Measurements from ENCODE around the gene NFIC. TPM values are rescaled to one million over a fixed set of nuclear protein-coding genes. Genes with fewer than 3 reads are reported as not detected.

The NFIC gene
- total and polyA plus RNA-seq, 10 of the 15 experiments (the other 5 are each of a cell fraction or from before 2014, with no cell fraction given): 0.71 to 53.5 (median 10.2) TPM

GRCh38 chr19:3320354-3320670, 46.1 kb upstream of the NFIC start:
- intact Hi-C loops (cut with micrococcal nuclease; ENCODE audit: unreplicated experiment) (no loop called here), in situ Hi-C loops (cut with MboI) (no loop called here)
- BruUV-seq (replicated peaks): no TSS peak
- Histone ChIP-seq H3K9ac (ENCODE audit: control insufficient read depth, insufficient read depth, low read length) (no peak overlapping the region), H3K36me3 (ENCODE audit: control insufficient read depth in 2 of 2, insufficient read depth in 2 of 2, low read length in 1 of 2) (no peaks in the 10 kb centered on the region), H2AFZ (ENCODE audit: control insufficient read depth, low read depth, low read length) (no peak overlapping the region), H3K4me1 (ENCODE audit: control insufficient read depth, insufficient read depth, low read length) (no peaks in the 10 kb centered on the region), H3K4me3 (no peak overlapping the region), H3K4me2 (ENCODE audit: control insufficient read depth, insufficient read depth) (no peak overlapping the region), H3K27me3 (replicated peaks in 1 of 2; ENCODE audit: control insufficient read depth in 2 of 2, insufficient read depth in 2 of 2, low read length in 1 of 2) (no peaks in the 10 kb centered on the region), H3K79me2 (ENCODE audit: control insufficient read depth, insufficient read depth, low read length) (no peaks in the 10 kb centered on the region), H3K27ac (ENCODE audit: control insufficient read depth, insufficient read depth) (no peak overlapping the region), H3K9me3 (replicated peaks; ENCODE audit: control insufficient read depth, insufficient read depth, low read length) (no peaks in the 10 kb centered on the region), H4K20me1 (ENCODE audit: control insufficient read depth, insufficient read depth) (no peaks in the 10 kb centered on the region)
- ChIA-PET RAD21 (ENCODE audit: unreplicated experiment) (no interaction called here), CTCF (no interaction called here), SMC1A (ENCODE audit: uncharacterized antibody, unreplicated experiment) (no interaction called here), POLR2A (no interaction called here)
- 46% methylated on average over 8 of the region's 29 CpGs for WGBS (ENCODE audit: insufficient coverage, insufficient replicate concordance, low lambda C conversion rate, missing lambda C conversion rate)
- ATAC-seq: no peak
- TF ChIP-seq, protein P1, sequence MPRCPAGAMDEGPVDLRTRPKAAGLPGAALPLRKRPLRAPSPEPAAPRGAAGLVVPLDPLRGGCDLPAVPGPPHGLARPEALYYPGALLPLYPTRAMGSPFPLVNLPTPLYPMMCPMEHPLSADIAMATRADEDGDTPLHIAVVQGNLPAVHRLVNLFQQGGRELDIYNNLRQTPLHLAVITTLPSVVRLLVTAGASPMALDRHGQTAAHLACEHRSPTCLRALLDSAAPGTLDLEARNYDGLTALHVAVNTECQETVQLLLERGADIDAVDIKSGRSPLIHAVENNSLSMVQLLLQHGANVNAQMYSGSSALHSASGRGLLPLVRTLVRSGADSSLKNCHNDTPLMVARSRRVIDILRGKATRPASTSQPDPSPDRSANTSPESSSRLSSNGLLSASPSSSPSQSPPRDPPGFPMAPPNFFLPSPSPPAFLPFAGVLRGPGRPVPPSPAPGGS (IDR thresholded peaks at IDR 0.05; ENCODE audit: borderline replicate concordance, insufficient read depth, low read depth, low read length, poor library complexity, severe bottlenecking): no peak
- no peak for TF ChIP-seq CBFB (IDR thresholded peaks at IDR 0.05; ENCODE audit: low read depth)
- TF ChIP-seq PAX8 (IDR thresholded peaks at IDR 0.05): no peak
- TF ChIP-seq NRF1 (conservative IDR thresholded peaks at IDR 0.05; ENCODE audit: low read depth, low read length): no peak
- no peak for TF ChIP-seq NFXL1 (IDR thresholded peaks at IDR 0.05; ENCODE audit: borderline replicate concordance)
- no peak for TF ChIP-seq ZNF207 (IDR thresholded peaks at IDR 0.05; ENCODE audit: borderline replicate concordance)
- TF ChIP-seq MTA2 (IDR thresholded peaks at IDR 0.05; ENCODE audit: low read depth): no peak
- no peak for TF ChIP-seq TBL1XR1 (IDR thresholded peaks at IDR 0.05; ENCODE audit: low read depth, low read length)
- TF ChIP-seq FOXK2 (IDR thresholded peaks at IDR 0.05): no peak
- no peak for TF ChIP-seq JUNB (IDR thresholded peaks at IDR 0.05)
- TF ChIP-seq, protein P2, sequence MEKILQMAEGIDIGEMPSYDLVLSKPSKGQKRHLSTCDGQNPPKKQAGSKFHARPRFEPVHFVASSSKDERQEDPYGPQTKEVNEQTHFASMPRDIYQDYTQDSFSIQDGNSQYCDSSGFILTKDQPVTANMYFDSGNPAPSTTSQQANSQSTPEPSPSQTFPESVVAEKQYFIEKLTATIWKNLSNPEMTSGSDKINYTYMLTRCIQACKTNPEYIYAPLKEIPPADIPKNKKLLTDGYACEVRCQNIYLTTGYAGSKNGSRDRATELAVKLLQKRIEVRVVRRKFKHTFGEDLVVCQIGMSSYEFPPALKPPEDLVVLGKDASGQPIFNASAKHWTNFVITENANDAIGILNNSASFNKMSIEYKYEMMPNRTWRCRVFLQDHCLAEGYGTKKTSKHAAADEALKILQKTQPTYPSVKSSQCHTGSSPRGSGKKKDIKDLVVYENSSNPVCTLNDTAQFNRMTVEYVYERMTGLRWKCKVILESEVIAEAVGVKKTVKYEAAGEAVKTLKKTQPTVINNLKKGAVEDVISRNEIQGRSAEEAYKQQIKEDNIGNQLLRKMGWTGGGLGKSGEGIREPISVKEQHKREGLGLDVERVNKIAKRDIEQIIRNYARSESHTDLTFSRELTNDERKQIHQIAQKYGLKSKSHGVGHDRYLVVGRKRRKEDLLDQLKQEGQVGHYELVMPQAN (conservative IDR thresholded peaks at IDR 0.05): no peak
- TF ChIP-seq, protein P3, sequence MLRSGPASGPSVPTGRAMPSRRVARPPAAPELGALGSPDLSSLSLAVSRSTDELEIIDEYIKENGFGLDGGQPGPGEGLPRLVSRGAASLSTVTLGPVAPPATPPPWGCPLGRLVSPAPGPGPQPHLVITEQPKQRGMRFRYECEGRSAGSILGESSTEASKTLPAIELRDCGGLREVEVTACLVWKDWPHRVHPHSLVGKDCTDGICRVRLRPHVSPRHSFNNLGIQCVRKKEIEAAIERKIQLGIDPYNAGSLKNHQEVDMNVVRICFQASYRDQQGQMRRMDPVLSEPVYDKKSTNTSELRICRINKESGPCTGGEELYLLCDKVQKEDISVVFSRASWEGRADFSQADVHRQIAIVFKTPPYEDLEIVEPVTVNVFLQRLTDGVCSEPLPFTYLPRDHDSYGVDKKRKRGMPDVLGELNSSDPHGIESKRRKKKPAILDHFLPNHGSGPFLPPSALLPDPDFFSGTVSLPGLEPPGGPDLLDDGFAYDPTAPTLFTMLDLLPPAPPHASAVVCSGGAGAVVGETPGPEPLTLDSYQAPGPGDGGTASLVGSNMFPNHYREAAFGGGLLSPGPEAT (IDR thresholded peaks at IDR 0.05; ENCODE audit: low read depth): no peak
- no peak for TF ChIP-seq RCOR1 (conservative IDR thresholded peaks at IDR 0.05; ENCODE audit: low read depth, low read length)
- TF ChIP-seq REST (IDR thresholded peaks at IDR 0.05; ENCODE audit: low read depth, low read length): no peak
- no peak for TF ChIP-seq NR2C1 (IDR thresholded peaks at IDR 0.05)
- TF ChIP-seq SMAD1 (IDR thresholded peaks at IDR 0.05; ENCODE audit: low read depth, partially characterized antibody): no peak
- no peak for TF ChIP-seq CBX3 (IDR thresholded peaks at IDR 0.05; ENCODE audit: borderline replicate concordance, low read depth)
- no peak for TF ChIP-seq STAT3 (IDR thresholded peaks at IDR 0.05; ENCODE audit: low read depth, low read length)
- TF ChIP-seq CBX5 (IDR thresholded peaks at IDR 0.05; ENCODE audit: low read depth): no peak
- FAIRE-seq: no peak
- DNase-seq (ENCODE audit: low read depth, low spot score): no peak
